Esophagus muscularis mucosa (tissue), 3 donors: Measurements from ENCODE around the gene UGT2A2.

ENCODE experiments used
- POLR2A ChIP-seq: fragments of 450-650 bp; IDR thresholded peaks from one replicate; pipeline ENCODE4 v1.6.1; 2017; ENCODE audit warnings: antibody characterized with exemption, moderate library complexity, mild to moderate bottlenecking, low read depth
- TF ChIP-seq, protein P1 (sequence below), 3 experiments: fragments of 200-600 bp in 2 of 3; fragments of 450-650 bp in 1 of 3; sonication (generic) in 2 of 3; IDR thresholded peaks; one replicate each; pipeline ENCODE4 v1.5.1; 2017 to 2019; ENCODE audit warnings: antibody characterized with exemption in 3 of 3, mild to moderate bottlenecking in 2 of 3, moderate library complexity in 1 of 3

DNA sequence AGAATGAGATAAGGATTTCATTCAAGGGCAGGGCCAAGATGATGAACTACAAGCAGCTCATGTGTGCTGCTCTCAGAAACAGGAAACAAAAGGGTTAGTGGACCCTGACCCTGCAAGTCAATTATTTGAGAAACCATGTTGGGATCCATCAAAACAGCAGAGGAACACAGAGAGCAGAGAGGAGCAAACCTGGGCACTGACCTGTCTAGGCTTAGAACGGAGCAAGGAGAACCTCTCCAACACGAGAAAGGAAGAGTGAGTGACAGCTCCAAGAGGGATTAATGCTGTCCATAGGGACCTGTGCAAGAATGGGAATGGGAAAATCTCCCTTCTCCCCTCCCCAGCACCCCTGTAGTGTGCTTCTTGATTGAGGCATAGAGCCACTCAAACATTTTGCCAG lies 89.8 kb downstream of the UGT2A2 start:
- TF ChIP-seq, protein P1, sequence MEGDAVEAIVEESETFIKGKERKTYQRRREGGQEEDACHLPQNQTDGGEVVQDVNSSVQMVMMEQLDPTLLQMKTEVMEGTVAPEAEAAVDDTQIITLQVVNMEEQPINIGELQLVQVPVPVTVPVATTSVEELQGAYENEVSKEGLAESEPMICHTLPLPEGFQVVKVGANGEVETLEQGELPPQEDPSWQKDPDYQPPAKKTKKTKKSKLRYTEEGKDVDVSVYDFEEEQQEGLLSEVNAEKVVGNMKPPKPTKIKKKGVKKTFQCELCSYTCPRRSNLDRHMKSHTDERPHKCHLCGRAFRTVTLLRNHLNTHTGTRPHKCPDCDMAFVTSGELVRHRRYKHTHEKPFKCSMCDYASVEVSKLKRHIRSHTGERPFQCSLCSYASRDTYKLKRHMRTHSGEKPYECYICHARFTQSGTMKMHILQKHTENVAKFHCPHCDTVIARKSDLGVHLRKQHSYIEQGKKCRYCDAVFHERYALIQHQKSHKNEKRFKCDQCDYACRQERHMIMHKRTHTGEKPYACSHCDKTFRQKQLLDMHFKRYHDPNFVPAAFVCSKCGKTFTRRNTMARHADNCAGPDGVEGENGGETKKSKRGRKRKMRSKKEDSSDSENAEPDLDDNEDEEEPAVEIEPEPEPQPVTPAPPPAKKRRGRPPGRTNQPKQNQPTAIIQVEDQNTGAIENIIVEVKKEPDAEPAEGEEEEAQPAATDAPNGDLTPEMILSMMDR (IDR thresholded peaks at IDR 0.05): no peak
- TF ChIP-seq POLR2A: no peak
